Duodenal mucosa (tissue), 2 donors: ENCODE results near the gene BICRAL.

Experiments used
- H3K27ac ChIP-seq: one replicate; pipeline ENCODE4 v1.7.0; 2013; ENCODE audit warnings: low read depth, low read length
- H3K27me3 ChIP-seq, 2 donors: one replicate each; pipeline ENCODE4 v1.7.0; 2013; ENCODE audit warnings: low read length in 2 of 2, control low read depth in 1 of 2; ENCODE audit not compliant: insufficient read depth in 2 of 2, control insufficient read depth in 1 of 2
- H3K36me3 ChIP-seq, 2 donors: one replicate each; pipeline ENCODE4 v1.7.0; 2013; ENCODE audit warnings: low read length in 2 of 2, control low read depth in 1 of 2; ENCODE audit not compliant: insufficient read depth in 2 of 2, control insufficient read depth in 1 of 2
- H3K4me1 ChIP-seq, 2 donors: one replicate each; pipeline ENCODE4 v1.7.0; 2013; ENCODE audit warnings: low read length in 2 of 2, control low read depth in 1 of 2; ENCODE audit not compliant: insufficient read depth in 2 of 2, control insufficient read depth in 1 of 2
- H3K4me3 ChIP-seq, 2 donors: one replicate each; pipeline ENCODE4 v1.7.0; 2013; ENCODE audit warnings: low read length in 2 of 2, low read depth in 1 of 2
- H3K9ac ChIP-seq, 2 donors: one replicate each; pipeline ENCODE4 v1.7.0; 2013; ENCODE audit warnings: low read length in 2 of 2, low read depth in 1 of 2
- H3K9me3 ChIP-seq, 2 donors: one replicate each; pipeline ENCODE4 v1.7.0; 2013; ENCODE audit warnings: low read length in 2 of 2, control low read depth in 1 of 2; ENCODE audit not compliant: control insufficient read depth in 1 of 2

The BICRAL gene

DNA sequence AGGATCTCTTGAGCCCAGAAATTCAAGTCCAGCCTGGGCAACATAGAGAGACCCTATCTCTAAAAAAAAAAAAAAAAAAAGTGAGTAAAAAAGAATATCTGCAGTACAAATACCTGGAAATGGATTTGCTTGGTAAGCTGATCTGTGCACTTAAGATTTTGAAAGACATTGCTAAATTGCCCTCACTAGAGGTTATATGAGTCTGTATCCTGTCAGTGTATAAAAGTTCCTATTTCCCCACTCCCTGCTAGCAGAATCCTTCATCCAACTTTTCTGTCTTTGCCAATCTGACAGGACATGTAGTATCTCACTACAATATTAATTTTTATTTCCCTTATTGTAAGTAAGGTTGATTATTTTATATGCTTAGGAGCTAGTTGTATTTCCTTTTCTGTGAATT lies 36.1 kb downstream of the BICRAL start:
- Histone ChIP-seq H3K27ac (no peak overlapping the region), H3K9me3 (no peaks in the 10 kb centered on the region), H3K36me3 (peaks cover 0 to 8% of the 10 kb centered on the region in 2 donors), H3K4me3 (no peak overlapping the region), H3K27me3 (no peaks in the 10 kb centered on the region), H3K9ac (no peak overlapping the region), H3K4me1 (peaks cover 0 to 4% of the 10 kb centered on the region in 2 donors)

DNA sequence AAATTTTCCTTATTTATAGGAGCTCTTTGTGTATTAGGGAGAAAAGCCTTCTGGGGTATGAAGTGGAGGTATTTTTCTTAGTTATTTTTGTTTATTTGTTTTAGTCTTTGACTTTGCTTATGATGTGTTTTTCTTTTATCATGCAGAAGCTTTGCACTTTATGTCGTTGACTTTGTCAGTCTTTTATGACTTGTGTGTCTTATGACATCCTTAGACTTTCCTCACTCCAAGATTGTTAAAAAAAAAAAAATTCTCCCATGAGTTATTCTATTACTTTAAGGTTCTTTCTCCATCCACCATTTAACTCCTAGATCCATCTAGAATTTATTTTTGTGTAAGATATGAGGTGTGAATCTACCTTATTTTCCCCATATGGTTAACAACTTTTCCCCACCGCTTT lies 36.6 kb downstream of the BICRAL start:
- no peak overlapping the region for H3K27ac ChIP-seq
- no peak overlapping the region for H3K9ac ChIP-seq
- H3K4me1 ChIP-seq: peaks cover 0 to 4% of the 10 kb centered on the region in 2 donors
- H3K9me3 ChIP-seq: no peaks in the 10 kb centered on the region
- H3K27me3 ChIP-seq: no peaks in the 10 kb centered on the region
- no peak overlapping the region for H3K4me3 ChIP-seq
- peaks cover 0 to 12% of the 10 kb centered on the region in 2 donors for H3K36me3 ChIP-seq

DNA sequence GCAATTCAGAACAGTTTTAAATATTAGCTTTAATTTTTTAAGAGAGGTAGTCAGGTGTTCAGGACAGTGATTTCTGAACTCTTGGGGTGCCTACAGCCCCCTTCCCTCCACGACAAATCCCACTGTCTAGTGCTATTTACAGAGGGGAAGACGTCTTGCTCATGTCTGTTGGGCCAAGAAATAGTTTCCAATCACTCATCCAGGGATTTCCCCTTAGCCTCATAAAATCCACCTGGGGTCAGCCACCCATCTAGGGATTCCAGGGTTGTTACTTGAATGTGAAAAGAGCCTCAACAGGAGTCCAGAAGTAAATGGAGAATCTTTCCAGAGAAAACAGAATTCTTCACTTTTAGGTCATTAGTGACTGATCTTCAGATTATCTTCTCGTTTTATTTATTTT lies 37.0 kb downstream of the BICRAL start:
- no peak overlapping the region for H3K9ac ChIP-seq
- H3K36me3 ChIP-seq: peaks cover 0 to 12% of the 10 kb centered on the region in 2 donors
- no peak overlapping the region for H3K27ac ChIP-seq
- no peaks in the 10 kb centered on the region for H3K27me3 ChIP-seq
- no peak overlapping the region for H3K4me3 ChIP-seq
- H3K9me3 ChIP-seq: no peaks in the 10 kb centered on the region
- peaks cover 0 to 4% of the 10 kb centered on the region in 2 donors for H3K4me1 ChIP-seq

DNA sequence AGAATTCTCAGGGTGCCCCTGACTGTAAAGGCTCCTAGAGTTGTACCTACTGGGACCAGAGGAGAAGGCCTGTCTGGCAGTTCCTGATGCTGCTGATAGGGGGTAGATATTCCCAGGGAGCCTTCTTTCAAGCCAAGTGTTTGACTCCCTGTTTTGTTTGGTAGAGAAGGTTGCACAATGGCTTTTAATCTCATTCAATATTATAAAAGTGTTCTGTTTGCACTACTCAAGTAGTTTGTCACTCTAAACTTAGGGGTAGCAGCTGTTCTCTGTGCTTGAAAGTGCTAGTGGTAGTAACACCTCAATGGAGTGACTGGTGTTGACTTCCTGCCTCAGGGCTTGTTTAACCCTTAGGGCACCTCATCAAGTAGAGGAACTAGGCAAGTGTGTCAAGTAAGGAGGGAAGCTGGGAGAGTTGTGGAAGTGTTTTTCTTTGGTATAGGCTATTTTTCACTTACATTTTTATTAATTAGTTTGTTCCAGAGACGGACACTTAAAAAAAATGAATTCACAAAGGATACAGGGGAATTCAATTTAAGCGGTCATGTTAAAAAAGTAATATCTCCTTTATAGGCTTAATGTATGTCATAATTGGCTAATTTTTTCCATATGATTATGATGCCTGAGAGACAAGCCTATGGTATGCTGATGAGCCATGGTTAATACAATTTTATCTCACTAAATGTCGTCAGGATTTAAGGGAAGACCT lies 38.1 kb downstream of the BICRAL start:
- Histone ChIP-seq H3K36me3 (peaks cover 0 to 19% of the 10 kb centered on the region in 2 donors), H3K9ac (no peak overlapping the region), H3K27ac (no peak overlapping the region), H3K4me3 (no peak overlapping the region), H3K9me3 (no peaks in the 10 kb centered on the region), H3K27me3 (no peaks in the 10 kb centered on the region), H3K4me1 (peaks cover 0 to 4% of the 10 kb centered on the region in 2 donors)

DNA sequence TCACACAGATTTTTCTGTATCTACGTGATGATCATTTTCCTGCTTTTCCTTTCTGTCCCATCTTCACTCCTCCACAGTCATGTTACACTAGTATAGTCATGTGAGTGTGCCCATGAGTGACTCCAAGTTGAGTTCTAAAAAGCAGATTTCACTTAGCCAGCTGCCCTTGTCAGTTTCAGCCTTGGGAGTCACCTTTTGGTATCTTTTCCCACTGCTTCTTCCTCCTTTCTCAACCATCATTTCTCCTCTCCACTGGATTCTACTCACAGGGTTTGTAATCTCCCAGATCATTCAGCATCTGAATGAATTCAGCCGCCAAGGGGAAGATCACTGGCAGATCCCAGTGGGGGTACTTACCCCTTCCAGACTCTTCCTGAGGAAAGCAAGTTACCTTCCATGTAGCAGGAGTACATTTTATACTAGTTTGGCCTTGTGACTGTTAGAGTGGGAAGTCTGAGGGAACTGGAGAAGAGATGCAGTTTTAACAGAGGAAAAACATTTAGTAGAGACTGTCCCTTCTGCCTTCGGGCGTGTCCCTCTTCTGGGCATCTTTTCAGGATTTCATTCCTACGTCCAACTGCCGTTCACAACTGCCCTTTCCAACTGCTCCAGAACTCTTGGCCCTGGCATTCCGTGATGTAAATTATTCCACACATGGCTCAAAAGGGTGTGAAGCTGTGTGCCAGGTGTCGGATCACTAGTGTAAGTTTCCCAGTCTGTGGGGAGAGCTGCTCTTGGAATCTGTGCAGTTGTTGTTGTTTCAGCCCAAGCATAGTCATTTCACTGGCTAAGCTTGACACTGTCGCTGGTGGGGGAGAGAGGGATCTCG lies 38.9 kb downstream of the BICRAL start:
- peaks cover 0 to 4% of the 10 kb centered on the region in 2 donors for H3K4me1 ChIP-seq
- H3K27ac ChIP-seq: no peak overlapping the region
- H3K27me3 ChIP-seq: no peaks in the 10 kb centered on the region
- peaks cover 0 to 19% of the 10 kb centered on the region in 2 donors for H3K36me3 ChIP-seq
- no peak overlapping the region for H3K9ac ChIP-seq
- H3K9me3 ChIP-seq: no peaks in the 10 kb centered on the region
- no peak overlapping the region for H3K4me3 ChIP-seq

DNA sequence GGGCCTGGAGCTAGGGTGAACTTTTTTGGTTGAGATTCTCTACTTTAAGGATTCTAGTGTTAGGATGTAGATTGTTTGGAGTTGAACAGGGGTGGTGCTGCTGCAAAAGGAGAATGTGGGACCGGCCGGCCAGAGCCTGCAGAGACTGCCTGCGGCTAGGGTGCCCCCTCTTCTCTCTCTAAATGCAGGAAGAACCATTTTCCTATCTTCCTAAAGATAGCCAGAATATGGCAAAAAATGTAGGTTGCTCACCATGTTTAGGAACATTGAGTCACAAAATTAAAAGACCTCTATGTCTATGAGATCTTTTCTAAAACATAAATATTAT lies 39.5 kb downstream of the BICRAL start:
- H3K9me3 ChIP-seq: no peaks in the 10 kb centered on the region
- no peak overlapping the region for H3K9ac ChIP-seq
- peaks cover 0 to 22% of the 10 kb centered on the region in 2 donors for H3K36me3 ChIP-seq
- peaks cover 0 to 4% of the 10 kb centered on the region in 2 donors for H3K4me1 ChIP-seq
- no peak overlapping the region for H3K4me3 ChIP-seq
- H3K27me3 ChIP-seq: no peaks in the 10 kb centered on the region
- H3K27ac ChIP-seq: no peak overlapping the region

DNA sequence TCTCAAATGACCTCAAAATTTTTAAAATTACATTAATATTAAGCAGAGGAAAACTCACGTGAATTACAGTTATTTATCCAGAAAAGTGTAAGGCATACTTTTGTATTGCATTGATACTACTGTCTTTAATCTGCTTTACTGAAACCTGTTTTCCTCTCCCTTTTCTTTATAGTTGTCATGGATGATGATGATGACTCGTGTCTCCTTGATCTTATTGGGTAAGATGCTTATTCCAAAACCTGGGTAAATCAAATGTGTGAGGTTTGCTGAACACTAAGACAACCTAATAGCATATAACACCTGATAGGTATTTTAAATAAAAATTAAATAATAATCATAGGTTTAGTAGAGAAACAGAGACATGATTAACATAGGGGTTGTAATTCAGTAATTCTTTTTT lies 40.0 kb downstream of the BICRAL start:
- H3K36me3 ChIP-seq: peaks cover 0 to 25% of the 10 kb centered on the region in 2 donors
- no peak overlapping the region for H3K4me3 ChIP-seq
- H3K4me1 ChIP-seq: peaks cover 0 to 4% of the 10 kb centered on the region in 2 donors
- H3K9me3 ChIP-seq: no peaks in the 10 kb centered on the region
- no peak overlapping the region for H3K27ac ChIP-seq
- no peak overlapping the region for H3K9ac ChIP-seq
- H3K27me3 ChIP-seq: no peaks in the 10 kb centered on the region

DNA sequence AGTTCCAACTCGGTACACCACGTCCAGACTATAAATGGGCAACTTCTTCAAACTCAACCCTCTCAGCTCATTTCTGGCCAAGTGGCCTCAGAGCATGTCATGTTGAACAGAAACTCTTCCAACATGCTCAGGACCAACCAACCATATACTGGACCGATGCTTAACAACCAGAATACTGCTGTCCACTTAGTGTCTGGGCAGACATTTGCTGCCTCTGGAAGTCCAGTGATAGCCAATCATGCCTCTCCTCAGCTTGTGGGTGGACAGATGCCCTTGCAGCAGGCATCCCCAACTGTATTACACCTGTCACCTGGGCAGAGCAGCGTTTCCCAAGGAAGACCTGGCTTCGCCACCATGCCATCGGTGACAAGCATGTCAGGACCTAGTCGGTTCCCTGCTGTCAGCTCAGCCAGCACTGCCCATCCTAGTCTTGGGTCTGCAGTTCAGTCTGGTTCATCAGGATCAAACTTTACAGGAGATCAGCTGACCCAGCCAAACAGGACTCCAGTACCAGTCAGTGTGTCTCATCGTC lies 47.8 kb downstream of the BICRAL start:
- Histone ChIP-seq H3K36me3 (peaks cover 23 to 49% of the 10 kb centered on the region in 2 donors), H3K4me3 (no peak overlapping the region), H3K9me3 (no peaks in the 10 kb centered on the region), H3K4me1 (no peaks in the 10 kb centered on the region), H3K27me3 (no peaks in the 10 kb centered on the region), H3K9ac (no peak overlapping the region), H3K27ac (no peak overlapping the region)

DNA sequence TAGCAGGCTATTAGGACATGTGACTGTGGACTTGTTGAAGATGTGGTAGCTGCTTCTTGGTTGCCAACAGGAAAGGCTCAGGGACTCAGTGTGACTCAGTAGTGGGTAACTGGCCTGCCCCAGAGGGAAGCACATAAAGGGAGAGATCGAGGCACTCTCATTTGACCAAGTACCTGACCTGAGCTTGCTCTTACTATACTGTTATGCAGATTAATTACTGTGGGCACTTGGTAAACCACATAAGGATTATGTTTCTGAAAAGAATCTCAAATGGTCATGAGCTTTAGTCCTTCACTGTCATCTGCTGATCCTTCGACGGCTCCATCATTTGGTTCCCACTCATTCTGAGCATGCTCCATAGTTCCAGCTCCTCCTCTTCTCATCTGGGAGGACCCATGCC lies 49.4 kb downstream of the BICRAL start:
- H3K4me1 ChIP-seq: no peaks in the 10 kb centered on the region
- no peak overlapping the region for H3K4me3 ChIP-seq
- no peaks in the 10 kb centered on the region for H3K9me3 ChIP-seq
- H3K27me3 ChIP-seq: no peaks in the 10 kb centered on the region
- H3K9ac ChIP-seq: no peak overlapping the region
- peaks cover 26 to 51% of the 10 kb centered on the region in 2 donors for H3K36me3 ChIP-seq
- no peak overlapping the region for H3K27ac ChIP-seq

DNA sequence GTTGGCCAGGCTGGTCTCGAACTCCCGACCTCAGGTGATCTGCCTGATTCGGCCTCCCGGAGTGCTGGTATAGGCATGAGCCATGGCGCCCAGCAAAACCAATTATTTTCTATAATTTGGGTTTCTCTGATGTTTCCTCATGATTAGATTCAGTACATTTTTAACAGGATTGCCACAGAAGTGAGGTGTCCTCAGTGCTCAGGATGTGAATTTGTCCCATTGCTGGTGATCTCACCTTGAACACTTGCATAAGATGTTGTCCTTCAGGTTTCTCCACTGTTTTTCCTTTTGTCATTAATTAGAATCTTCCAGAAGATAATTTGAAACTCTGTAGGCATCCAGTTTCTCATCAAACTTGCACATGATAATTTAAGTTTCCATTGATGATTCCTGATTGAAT lies 52.2 kb downstream of the BICRAL start:
- peaks cover 21 to 29% of the 10 kb centered on the region in 2 donors for H3K36me3 ChIP-seq
- no peaks in the 10 kb centered on the region for H3K27me3 ChIP-seq
- H3K9me3 ChIP-seq: no peaks in the 10 kb centered on the region
- no peak overlapping the region for H3K4me3 ChIP-seq
- no peak overlapping the region for H3K9ac ChIP-seq
- H3K4me1 ChIP-seq: no peaks in the 10 kb centered on the region
- H3K27ac ChIP-seq: no peak overlapping the region
